NCI-H2081 treated with DMSO at 0.1 percent for 48 hours (cell line): ENCODE results near the gene TMEM200C.

Experiments used
- DNase-seq: peaks from one replicate; lab custom pipeline; 2025; lab: John Stamatoyannopoulos, UW

TMEM200C gene

GRCh38 chr18:5895299-5895875, at the start of gene TMEM200C:
TSS of gene TMEM200C (minus strand) at chr18:5895522. CDS start at chr18:5892063, 3,459 bp downstream.
- DNase-seq = no peak

- no peak for DNase-seq
Observed at GRCh38 chr18:5944448-5944847, 49.1 kb upstream of the TMEM200C start.

GRCh38 chr18:5943514-5943913, 48.2 kb upstream of the TMEM200C start:
- DNase-seq = no peak

- DNase-seq = no peak
Observed at GRCh38 chr18:5942591-5942990, 47.3 kb upstream of the TMEM200C start.

GRCh38 chr18:5941890-5942289, 46.6 kb upstream of the TMEM200C start:
- no peak for DNase-seq

- DNase-seq = no peak
Observed at GRCh38 chr18:5939801-5940667, 44.7 kb upstream of the TMEM200C start.

- no peak for DNase-seq
Observed at GRCh38 chr18:5937795-5938194, 42.5 kb upstream of the TMEM200C start.

GRCh38 chr18:5937121-5937520, 41.8 kb upstream of the TMEM200C start:
- DNase-seq = no peak

- no peak for DNase-seq
Observed at GRCh38 chr18:5930789-5931188, 35.5 kb upstream of the TMEM200C start.

- DNase-seq = no peak
Observed at GRCh38 chr18:5918205-5918858, 23.0 kb upstream of the TMEM200C start.

- DNase-seq = no peak
Observed at GRCh38 chr18:5914951-5915350, 19.6 kb upstream of the TMEM200C start.

- DNase-seq = no peak
Observed at GRCh38 chr18:5914016-5914415, 18.7 kb upstream of the TMEM200C start.

GRCh38 chr18:5912566-5912965, 17.2 kb upstream of the TMEM200C start:
- DNase-seq = no peak

GRCh38 chr18:5909125-5909524, 13.8 kb upstream of the TMEM200C start:
- no peak for DNase-seq

GRCh38 chr18:5903386-5903785, 8.1 kb upstream of the TMEM200C start:
- no peak for DNase-seq

- DNase-seq = no peak
Observed at GRCh38 chr18:5900262-5900661, 4.9 kb upstream of the TMEM200C start.

- no peak for DNase-seq
Observed at GRCh38 chr18:5899835-5900234, 4.5 kb upstream of the TMEM200C start.

- DNase-seq = no peak
Observed at GRCh38 chr18:5895876-5896740, 786 bp upstream of the TMEM200C start.

- DNase-seq = no peak
Observed at GRCh38 chr18:5894611-5895298, 567 bp downstream of the TMEM200C start.

- DNase-seq = no peak
Observed at GRCh38 chr18:5893956-5894610, 1.2 kb downstream of the TMEM200C start.
